AG10803 (cell line): Measurements from ENCODE around the gene APEX2.
A peak's percentile ranks its signal among the peaks of the same experiment; 100 is the strongest.

Experiments
- DNase-seq: peaks from one replicate; pipeline ENCODE4 v3.0.0; 2010; ENCODE audit warnings: low read depth
- H3K4me3 ChIP-seq: 2 replicates; pipeline ENCODE4 v1.5.1; 2011; ENCODE audit warnings: mild to moderate bottlenecking, low read length, control low read depth
- CTCF ChIP-seq: conservative IDR thresholded peaks from 2 replicates; pipeline ENCODE4 v1.5.1; 2011; ENCODE audit warnings: mild to moderate bottlenecking, low read length, control low read depth, inconsistent platforms

Gene APEX2

GRCh38 chrX:55011294-55011693, 11.1 kb downstream of the APEX2 start:
- no peak for DNase-seq
- TF ChIP-seq CTCF, result peak; percentile 32
- H3K4me3 ChIP-seq, result no peak overlapping the region

- no peak overlapping the region for H3K4me3 ChIP-seq
- no peak for TF ChIP-seq CTCF
- DNase-seq, result no peak
Observed at GRCh38 chrX:55014897-55015299, 14.7 kb downstream of the APEX2 start.

GRCh38 chrX:55026143-55026542, 26.0 kb downstream of the APEX2 start:
- no peak for TF ChIP-seq CTCF
- H3K4me3 ChIP-seq, result no peak overlapping the region
- DNase-seq, result peak; percentile 58

GRCh38 chrX:55026840-55027239, 26.7 kb downstream of the APEX2 start:
- DNase-seq, result no peak
- TF ChIP-seq CTCF, result no peak
- no peak overlapping the region for H3K4me3 ChIP-seq

GRCh38 chrX:55028040-55028439, 27.9 kb downstream of the APEX2 start:
- no peak for DNase-seq
- no peak for TF ChIP-seq CTCF
- H3K4me3 ChIP-seq, result no peak overlapping the region

- H3K4me3 ChIP-seq, result no peak overlapping the region
- no peak for TF ChIP-seq CTCF
- no peak for DNase-seq
Observed at GRCh38 chrX:55028611-55029010, 28.4 kb downstream of the APEX2 start.

GRCh38 chrX:55029291-55029690, 29.1 kb downstream of the APEX2 start:
- H3K4me3 ChIP-seq, result no peak overlapping the region
- TF ChIP-seq CTCF, result no peak

More at GRCh38 chrX:55029291-55029690, 29.1 kb downstream of the APEX2 start:
- DNase-seq, result no peak
